GM12878 (cell line): Measurements from ENCODE around the gene LCLAT1. TPM values are rescaled to one million over a fixed set of nuclear protein-coding genes. Genes with fewer than 3 reads are reported as not detected.

Experiments
- ATAC-seq: fragments of 200-7000 bp; cut with Tn5 transposase; 3 replicates; pipeline ENCODE4 v1.9.1; 2020; ENCODE audit warnings: mild to moderate bottlenecking, moderate library complexity
- BruUV-seq: library from RNA; stranded (reverse); fragments of 400-500 nt; replicated peaks from 2 replicates; lab custom pipeline; 2021; lab: Mats Ljungman, UMichigan
- CTCF ChIA-PET: fragments of 300-600 bp; sonication (Branson Sonifier 250); formaldehyde crosslinking; extraction: SDS; loops from one replicate; lab custom pipeline; 2021; ENCODE audit warnings: inconsistent platforms; lab: Yijun Ruan, JAX
- POLR2A ChIA-PET: fragments of 350-600 bp; formaldehyde crosslinking; extraction: SDS; loops from one replicate; lab custom pipeline; 2021; ENCODE audit warnings: inconsistent platforms; lab: Charles Lee
- RAD21 ChIA-PET: fragments of 300-600 bp; sonication (Branson Sonifier 250); formaldehyde crosslinking; loops from one replicate; lab custom pipeline; 2023; ENCODE audit warnings: antibody characterized with exemption; ENCODE audit not compliant: unreplicated experiment; lab: Charles Lee
- SMC1A ChIA-PET: fragments of 300-600 bp; sonication (Branson Sonifier 250); formaldehyde crosslinking; loops from one replicate; lab custom pipeline; 2023; ENCODE audit not compliant: unreplicated experiment, uncharacterized antibody; lab: Charles Lee
- DNase-seq: peaks from one replicate; pipeline ENCODE4 v3.0.0-alpha.2; 2011; ENCODE audit warnings: low read depth, low spot score
- FAIRE-seq: peaks from 3 replicates; lab custom pipeline; 2011; peaks lifted over from hg19 to GRCh38; lab: Jason Lieb, UNC
- H2AFZ ChIP-seq: 2 replicates; pipeline ENCODE4 v1.6.0; 2011; ENCODE audit warnings: low read depth, low read length, control low read depth; ENCODE audit not compliant: control insufficient read depth
- H3K27ac ChIP-seq: 2 replicates; pipeline ENCODE4 v1.5.1; 2011; ENCODE audit warnings: control low read depth; ENCODE audit not compliant: control insufficient read depth, insufficient read depth
- H3K27me3 ChIP-seq, 2 experiments: replicated peaks in 1 of 2; 2 replicates each; pipeline versions ENCODE4 v1.6.0 to v1.6.1; 2011; ENCODE audit warnings: low read length in 1 of 2; ENCODE audit not compliant: control insufficient read depth in 2 of 2, insufficient read depth in 2 of 2
- H3K36me3 ChIP-seq, 2 experiments: 2 replicates each; pipeline ENCODE4 v1.5.1; 2011; ENCODE audit warnings: low read length in 1 of 2; ENCODE audit not compliant: control insufficient read depth in 2 of 2, insufficient read depth in 2 of 2
- H3K4me1 ChIP-seq: 2 replicates; pipeline ENCODE4 v1.6.1; 2011; ENCODE audit warnings: mild to moderate bottlenecking, low read length, moderate library complexity, mixed read lengths; ENCODE audit not compliant: control insufficient read depth, insufficient read depth
- H3K4me2 ChIP-seq: 2 replicates; pipeline ENCODE4 v1.6.0; 2011; ENCODE audit warnings: control low read depth; ENCODE audit not compliant: control insufficient read depth, insufficient read depth
- H3K4me3 ChIP-seq: fragments of 200-600 bp; sonication (generic); 2 replicates; pipeline ENCODE4 v1.5.1; 2016
- H3K79me2 ChIP-seq: 2 replicates; pipeline ENCODE4 v1.6.0; 2011; ENCODE audit warnings: low read length; ENCODE audit not compliant: control insufficient read depth, insufficient read depth
- H3K9ac ChIP-seq: 2 replicates; pipeline ENCODE4 v1.8.0; 2011; ENCODE audit warnings: low read length, control low read depth, mixed read lengths; ENCODE audit not compliant: control insufficient read depth, insufficient read depth
- H3K9me3 ChIP-seq: replicated peaks from 3 replicates; pipeline ENCODE4 v1.5.1; 2011; ENCODE audit warnings: mild to moderate bottlenecking, low read length; ENCODE audit not compliant: control insufficient read depth, insufficient read depth
- H4K20me1 ChIP-seq: 2 replicates; pipeline ENCODE4 v1.6.0; 2011; ENCODE audit not compliant: control insufficient read depth, insufficient read depth
- BHLHE40 ChIP-seq, 2 experiments: fragments of 450-650 bp in 1 of 2; IDR thresholded peaks; 2 replicates each; pipeline ENCODE4 v1.6.1; 2011 to 2017; ENCODE audit warnings: low read depth in 2 of 2, borderline replicate concordance in 1 of 2, improper control_type of control experiment in 1 of 2, low read length in 1 of 2, mild to moderate bottlenecking in 1 of 2
- CBFB ChIP-seq: IDR thresholded peaks from 2 replicates; pipeline ENCODE4 v1.6.1; 2016; ENCODE audit warnings: antibody characterized with exemption, low read depth
- EED ChIP-seq: sonication (generic); IDR thresholded peaks from 2 replicates; pipeline ENCODE4 v1.6.1; 2016; ENCODE audit warnings: antibody characterized with exemption, low read depth
- GABPA ChIP-seq: IDR thresholded peaks from 2 replicates; pipeline ENCODE4 v1.6.1; 2014; ENCODE audit warnings: antibody characterized with exemption, low read depth, mild to moderate bottlenecking, inconsistent platforms
- IKZF1 ChIP-seq: fragments of 450-650 bp; conservative IDR thresholded peaks from 2 replicates; pipeline ENCODE4 v1.6.1; 2017; ENCODE audit warnings: antibody characterized with exemption, mild to moderate bottlenecking
- IKZF2 ChIP-seq, 2 experiments: fragments of 450-650 bp; IDR thresholded peaks; 2 replicates each; pipeline ENCODE4 v1.6.1; 2017; ENCODE audit warnings: mild to moderate bottlenecking in 2 of 2, moderate library complexity in 2 of 2
- RUNX3 ChIP-seq: IDR thresholded peaks from 2 replicates; pipeline ENCODE4 v1.6.1; 2012; ENCODE audit warnings: low read length, inconsistent platforms
- SKIL ChIP-seq: fragments of 450-650 bp; IDR thresholded peaks from 2 replicates; pipeline ENCODE4 v1.6.1; 2017; ENCODE audit warnings: mild to moderate bottlenecking, low read depth, inconsistent platforms; ENCODE audit not compliant: poor library complexity, severe bottlenecking
- SMAD1 ChIP-seq: fragments of 450-650 bp; IDR thresholded peaks from 2 replicates; pipeline ENCODE4 v1.6.1; 2018; ENCODE audit warnings: mild to moderate bottlenecking, low read depth; ENCODE audit not compliant: partially characterized antibody
- SMC3 ChIP-seq: IDR thresholded peaks from 2 replicates; pipeline ENCODE4 v1.6.1; 2011; ENCODE audit warnings: low read length, improper control_type of control experiment, borderline replicate concordance
- YY1 ChIP-seq: IDR thresholded peaks from 2 replicates; pipeline ENCODE4 v1.6.1; 2011; ENCODE audit warnings: low read depth, mild to moderate bottlenecking, low read length
- WGBS: methylation state at CpG from one replicate; pipeline ENCODE4 v1.1.6; 2016; ENCODE audit warnings: low lambda C conversion rate; ENCODE audit not compliant: insufficient replicate concordance, insufficient coverage; ENCODE audit errors: missing lambda C conversion rate; 5-methylcytosine and 5-hydroxymethylcytosine counted together
- in situ Hi-C: fragments of 300-500 bp; cut with MboI; formaldehyde crosslinking; loops from 9 replicates; pipeline ENCODE4 v1.14.3; 2018; ENCODE audit warnings: mixed read lengths
- intact Hi-C: fragments of 100-400 bp; cut with micrococcal nuclease; formaldehyde crosslinking; loops from one replicate; pipeline ENCODE4 v1.14.2; 2022; ENCODE audit not compliant: unreplicated experiment
- polyA plus RNA-seq, 11 experiments: library from polyadenylated mRNA; depleted of rRNA in 4 of 11; unstranded in 6 of 11; stranded (reverse) in 5 of 11; fragments of >200 nt; fragmentation: Nextera tagmentation in 4 of 11; fragmentation: Illumina TruSeq in 1 of 11; extraction: Ambion mirVana in 4 of 11; extraction: Trizol in 1 of 11; gene quantifications; 1 replicate in 1 of 11; 2 replicates in 10 of 11; pipeline versions ENCODE4 v1.2.1 to v1.2.3, GENCODE V29; 2011 to 2016; ENCODE audit warnings: inconsistent platforms in 2 of 11, missing spikeins in 2 of 11, low read depth in 1 of 11
- total RNA-seq, 4 experiments: library from RNA; depleted of rRNA in 3 of 4; stranded (reverse); fragments of >200 nt in 3 of 4; fragmentation: Illumina TruSeq in 1 of 4; extraction: Trizol in 1 of 4; gene quantifications; 2 replicates each; pipeline versions ENCODE4 v1.2.1 to v1.2.3, GENCODE V29; 2013 to 2021
- TF ChIP-seq, protein P1 (sequence below): fragments of 450-650 bp; IDR thresholded peaks from 2 replicates; pipeline ENCODE4 v1.6.1; 2017; ENCODE audit warnings: low read depth, mild to moderate bottlenecking, moderate library complexity
- TF ChIP-seq, protein P2 (sequence below): fragments of 450-650 bp; formaldehyde crosslinking; IDR thresholded peaks from 2 replicates; pipeline ENCODE4 v1.4.0; 2020; ENCODE audit warnings: mild to moderate bottlenecking, moderate library complexity
- TF ChIP-seq, protein P3 (sequence below): fragments of 450-650 bp; IDR thresholded peaks from 2 replicates; pipeline ENCODE4 v1.6.1; 2016; ENCODE audit warnings: mild to moderate bottlenecking

Gene LCLAT1
- total and polyA plus RNA-seq, 10 of the 15 experiments (the other 5 are each of a cell fraction or from before 2014, with no cell fraction given), result 8.1 to 33.0 (median 15.9) TPM

GRCh38 chr2:30631051-30631671, 184.1 kb downstream of the LCLAT1 start:
- RAD21 ChIA-PET, result interaction anchor here (0.6 to 2.0 kb wide), 16 partner anchors 9 to 485 kb away, joined by 3 to 10 read pairs (median 4); partner anchors contain the start of gene LCLAT1
- TF ChIP-seq SMAD1 (peak; percentile 76), CBFB (peak; percentile 86), EED (peak; percentile 62), BHLHE40 (IDR thresholded peaks at IDR 0.05; ENCODE audit: borderline replicate concordance in 1 of 2, low read depth in 2 of 2, low read length in 1 of 2) (peak in 1 of 2 experiments; percentile 10; a peak in 1 of 4 replicates), YY1 (no peak), IKZF1 (0 out of 2 replicates have a peak, but pooled peaks have one; percentile 26), SMC3 (no peak), RUNX3 (peak; percentile 98), GABPA (no peak), IKZF2 (IDR thresholded peaks at IDR 0.05) (peak in 1 of 2 experiments; percentile 34; a peak in 1 of 4 replicates), SKIL (peak; percentile 18)
- TF ChIP-seq, protein P1, sequence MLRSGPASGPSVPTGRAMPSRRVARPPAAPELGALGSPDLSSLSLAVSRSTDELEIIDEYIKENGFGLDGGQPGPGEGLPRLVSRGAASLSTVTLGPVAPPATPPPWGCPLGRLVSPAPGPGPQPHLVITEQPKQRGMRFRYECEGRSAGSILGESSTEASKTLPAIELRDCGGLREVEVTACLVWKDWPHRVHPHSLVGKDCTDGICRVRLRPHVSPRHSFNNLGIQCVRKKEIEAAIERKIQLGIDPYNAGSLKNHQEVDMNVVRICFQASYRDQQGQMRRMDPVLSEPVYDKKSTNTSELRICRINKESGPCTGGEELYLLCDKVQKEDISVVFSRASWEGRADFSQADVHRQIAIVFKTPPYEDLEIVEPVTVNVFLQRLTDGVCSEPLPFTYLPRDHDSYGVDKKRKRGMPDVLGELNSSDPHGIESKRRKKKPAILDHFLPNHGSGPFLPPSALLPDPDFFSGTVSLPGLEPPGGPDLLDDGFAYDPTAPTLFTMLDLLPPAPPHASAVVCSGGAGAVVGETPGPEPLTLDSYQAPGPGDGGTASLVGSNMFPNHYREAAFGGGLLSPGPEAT, result no peak
- TF ChIP-seq, protein P2, sequence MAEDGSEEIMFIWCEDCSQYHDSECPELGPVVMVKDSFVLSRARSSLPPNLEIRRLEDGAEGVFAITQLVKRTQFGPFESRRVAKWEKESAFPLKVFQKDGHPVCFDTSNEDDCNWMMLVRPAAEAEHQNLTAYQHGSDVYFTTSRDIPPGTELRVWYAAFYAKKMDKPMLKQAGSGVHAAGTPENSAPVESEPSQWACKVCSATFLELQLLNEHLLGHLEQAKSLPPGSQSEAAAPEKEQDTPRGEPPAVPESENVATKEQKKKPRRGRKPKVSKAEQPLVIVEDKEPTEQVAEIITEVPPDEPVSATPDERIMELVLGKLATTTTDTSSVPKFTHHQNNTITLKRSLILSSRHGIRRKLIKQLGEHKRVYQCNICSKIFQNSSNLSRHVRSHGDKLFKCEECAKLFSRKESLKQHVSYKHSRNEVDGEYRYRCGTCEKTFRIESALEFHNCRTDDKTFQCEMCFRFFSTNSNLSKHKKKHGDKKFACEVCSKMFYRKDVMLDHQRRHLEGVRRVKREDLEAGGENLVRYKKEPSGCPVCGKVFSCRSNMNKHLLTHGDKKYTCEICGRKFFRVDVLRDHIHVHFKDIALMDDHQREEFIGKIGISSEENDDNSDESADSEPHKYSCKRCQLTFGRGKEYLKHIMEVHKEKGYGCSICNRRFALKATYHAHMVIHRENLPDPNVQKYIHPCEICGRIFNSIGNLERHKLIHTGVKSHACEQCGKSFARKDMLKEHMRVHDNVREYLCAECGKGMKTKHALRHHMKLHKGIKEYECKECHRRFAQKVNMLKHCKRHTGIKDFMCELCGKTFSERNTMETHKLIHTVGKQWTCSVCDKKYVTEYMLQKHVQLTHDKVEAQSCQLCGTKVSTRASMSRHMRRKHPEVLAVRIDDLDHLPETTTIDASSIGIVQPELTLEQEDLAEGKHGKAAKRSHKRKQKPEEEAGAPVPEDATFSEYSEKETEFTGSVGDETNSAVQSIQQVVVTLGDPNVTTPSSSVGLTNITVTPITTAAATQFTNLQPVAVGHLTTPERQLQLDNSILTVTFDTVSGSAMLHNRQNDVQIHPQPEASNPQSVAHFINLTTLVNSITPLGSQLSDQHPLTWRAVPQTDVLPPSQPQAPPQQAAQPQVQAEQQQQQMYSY (CRISPR knock-in tag), result no peak
- TF ChIP-seq, protein P3, sequence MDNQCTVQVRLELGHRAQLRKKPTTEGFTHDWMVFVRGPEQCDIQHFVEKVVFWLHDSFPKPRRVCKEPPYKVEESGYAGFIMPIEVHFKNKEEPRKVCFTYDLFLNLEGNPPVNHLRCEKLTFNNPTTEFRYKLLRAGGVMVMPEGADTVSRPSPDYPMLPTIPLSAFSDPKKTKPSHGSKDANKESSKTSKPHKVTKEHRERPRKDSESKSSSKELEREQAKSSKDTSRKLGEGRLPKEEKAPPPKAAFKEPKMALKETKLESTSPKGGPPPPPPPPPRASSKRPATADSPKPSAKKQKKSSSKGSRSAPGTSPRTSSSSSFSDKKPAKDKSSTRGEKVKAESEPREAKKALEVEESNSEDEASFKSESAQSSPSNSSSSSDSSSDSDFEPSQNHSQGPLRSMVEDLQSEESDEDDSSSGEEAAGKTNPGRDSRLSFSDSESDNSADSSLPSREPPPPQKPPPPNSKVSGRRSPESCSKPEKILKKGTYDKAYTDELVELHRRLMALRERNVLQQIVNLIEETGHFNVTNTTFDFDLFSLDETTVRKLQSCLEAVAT, result 0 out of 2 replicates have a peak, but pooled peaks have one; percentile 47

More at GRCh38 chr2:30631051-30631671, 184.1 kb downstream of the LCLAT1 start:
- WGBS, result 0% methylated on average over 1 of the region's 1 CpG
- no peaks in the 10 kb centered on the region for H4K20me1 ChIP-seq
- H3K4me3 ChIP-seq, result no peak overlapping the region
- no peak overlapping the region for H2AFZ ChIP-seq
- DNase-seq, result peak; percentile 48
- H3K4me1 ChIP-seq, result peaks cover 25% of the 10 kb centered on the region
- no peaks in the 10 kb centered on the region; the same call in 1 of the 3 replicates for H3K9me3 ChIP-seq
- H3K9ac ChIP-seq, result no peak overlapping the region
- ChIA-PET SMC1A (interaction anchor here (0.7 to 3.9 kb wide), 19 partner anchors 8 to 423 kb away, joined by 3 to 15 read pairs (median 4); no protein-coding TSS in a partner anchor), CTCF (interaction anchor here (0.9 to 3.3 kb wide), 12 partner anchors 8 to 466 kb away, joined by 3 to 14 read pairs (median 6); no protein-coding TSS in a partner anchor), POLR2A (interaction anchor here (1.9 kb wide), 1 partner anchor 11 kb away, joined by 4 read pairs; no protein-coding TSS in a partner anchor)
- no peak overlapping the region for H3K27ac ChIP-seq
- H3K36me3 ChIP-seq, result no peaks in the 10 kb centered on the region
- BruUV-seq, result no TSS peak
- ATAC-seq, result peak; percentile 56
- no peaks in the 10 kb centered on the region for H3K27me3 ChIP-seq
- in situ Hi-C loops (no loop called here), intact Hi-C loops (no loop called here)
- peak; percentile 73 for FAIRE-seq
- H3K4me2 ChIP-seq, result no peak overlapping the region
- H3K79me2 ChIP-seq, result no peaks in the 10 kb centered on the region
